NCI-H1930 (cell line): ENCODE data around the gene SLC30A2.
"Not testable (repeated sequence)": the region's sequence is repeated elsewhere in the genome, so short reads cannot be mapped to it uniquely, and the experiment has no call there.

ENCODE experiments used
- DNase-seq, 2 experiments: peaks; one replicate each; lab custom pipeline; 2025; lab: John Stamatoyannopoulos, UW

SLC30A2 gene

GRCh38 chr1:26045722-26046245, at the start of gene SLC30A2:
Gene SLC30A2, minus strand, starts transcription at chr1:26046118. Its CDS starts 222 bp downstream, at chr1:26045896.
- DNase-seq: no peak

GRCh38 chr1:26094677-26095383, 48.9 kb upstream of the SLC30A2 start:
- no peak for DNase-seq

GRCh38 chr1:26094076-26094669, 48.3 kb upstream of the SLC30A2 start:
- no peak for DNase-seq

GRCh38 chr1:26093569-26093968, 47.7 kb upstream of the SLC30A2 start:
- DNase-seq: not testable (repeated sequence)

- DNase-seq: no peak
These were observed 46.5 kb upstream of the SLC30A2 start for GRCh38 chr1:26092422-26092821.

GRCh38 chr1:26090893-26091292, 45.0 kb upstream of the SLC30A2 start:
- DNase-seq: no peak

GRCh38 chr1:26089125-26089524, 43.2 kb upstream of the SLC30A2 start:
- no peak for DNase-seq

GRCh38 chr1:26084844-26085243, 38.9 kb upstream of the SLC30A2 start:
- DNase-seq: no peak

GRCh38 chr1:26084091-26084561, 38.2 kb upstream of the SLC30A2 start:
- DNase-seq: no peak

GRCh38 chr1:26083208-26083607, 37.3 kb upstream of the SLC30A2 start:
- no peak for DNase-seq

GRCh38 chr1:26082020-26082350, 36.1 kb upstream of the SLC30A2 start:
- DNase-seq: no peak

- DNase-seq: no peak
These were observed 35.5 kb upstream of the SLC30A2 start for GRCh38 chr1:26081267-26082019.

- DNase-seq: no peak
These were observed 34.3 kb upstream of the SLC30A2 start for GRCh38 chr1:26079960-26080814.

- no peak for DNase-seq
These were observed 33.3 kb upstream of the SLC30A2 start for GRCh38 chr1:26079178-26079563.

- DNase-seq: no peak
These were observed 32.6 kb upstream of the SLC30A2 start for GRCh38 chr1:26078286-26079177.

GRCh38 chr1:26077524-26077923, 31.6 kb upstream of the SLC30A2 start:
- DNase-seq: no peak

- DNase-seq: no peak
These were observed 29.7 kb upstream of the SLC30A2 start for GRCh38 chr1:26075421-26076144.

GRCh38 chr1:26072305-26072704, 26.4 kb upstream of the SLC30A2 start:
- no peak for DNase-seq

GRCh38 chr1:26070963-26071342, 25.0 kb upstream of the SLC30A2 start:
- DNase-seq: no peak

- no peak for DNase-seq
These were observed 24.5 kb upstream of the SLC30A2 start for GRCh38 chr1:26070296-26070962.
